ENCODE results near the gene PUS1.

DNA sequence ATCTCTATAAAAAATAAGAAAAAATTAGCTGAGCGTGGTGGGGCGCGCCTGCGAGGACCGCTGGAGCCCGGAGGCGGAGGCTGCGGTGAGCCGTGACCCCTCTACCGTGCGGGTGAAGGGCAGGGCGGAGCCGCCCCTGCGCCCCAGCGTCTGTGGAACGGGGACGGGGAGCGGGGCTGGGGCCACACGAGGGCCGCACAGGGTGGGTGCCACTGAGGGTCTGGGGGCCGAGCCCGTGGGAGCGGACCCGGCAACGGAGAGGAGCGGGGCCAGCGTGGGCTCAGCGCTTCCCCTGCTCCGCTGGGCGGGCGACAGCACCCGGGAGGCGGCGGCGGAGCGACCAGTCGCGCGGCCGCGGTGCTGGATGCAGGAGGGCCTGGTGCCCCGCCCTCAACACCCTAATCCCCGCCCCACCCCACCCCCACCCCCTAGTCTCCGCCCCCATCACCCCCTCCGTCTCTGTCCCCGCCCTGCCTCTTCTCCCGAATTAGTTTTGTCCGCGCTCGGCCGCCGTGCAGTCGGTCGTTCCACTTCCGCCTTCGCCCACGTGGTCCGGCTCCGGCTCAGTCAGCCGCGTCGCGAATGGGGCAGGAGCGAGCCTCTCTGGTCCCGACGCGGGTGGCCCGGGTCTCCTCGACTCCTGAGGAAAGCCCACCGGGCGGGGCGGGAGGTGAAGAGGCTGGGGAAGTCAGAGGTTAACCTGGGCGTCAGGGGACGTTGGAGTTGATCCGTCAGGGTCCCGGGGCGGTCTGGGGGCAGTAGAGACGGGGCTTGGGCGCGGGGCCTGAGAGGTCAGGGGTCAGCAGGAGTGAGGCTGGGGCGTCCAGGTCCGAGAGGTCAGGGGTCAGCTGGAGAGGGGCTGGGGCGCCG lies at the start of gene PUS1:
- TF ChIP-seq ZNF274 (IDR thresholded peaks at IDR 0.05; ENCODE audit: low read depth, low read length) (no peak), SUZ12 (IDR thresholded peaks at IDR 0.05; ENCODE audit: extremely low read depth, insufficient read depth, insufficient read length) (no peak)
